ENCODE data around the gene RPL31. TPM values are rescaled to one million over a fixed set of nuclear protein-coding genes. Genes with fewer than 3 reads are reported as not detected.

Gene RPL31
- total RNA-seq, 1 donor from 2014 or later = 1,122 TPM

- Histone ChIP-seq H3K4me3 (no peak overlapping the region), H3K4me1 (peaks cover 34% of the 10 kb centered on the region), H3K9me3 (no peaks in the 10 kb centered on the region), H3K36me3 (peaks cover 0 to 47% of the 10 kb centered on the region in 2 donors), H3K27me3 (no peaks in the 10 kb centered on the region), H3K27ac (no peak overlapping the region)
- intact Hi-C loops (cut with DNase I) = no loop called here
- TF ChIP-seq POLR2A (IDR thresholded peaks at IDR 0.05) (no peak), CTCF (IDR thresholded peaks at IDR 0.05) (no peak), POLR2AphosphoS5 (IDR thresholded peaks at IDR 0.05; ENCODE audit: insufficient read depth in 1 of 2, low read depth in 1 of 2) (no peak)
- DNase-seq (ENCODE audit: extremely low spot score in 2 of 2) = peak in 1 of 2 donors; percentile 64
These were observed 2.7 kb downstream of the RPL31 start for GRCh38 chr2:101004620-101005325.

- H3K36me3 ChIP-seq = peaks cover 0 to 60% of the 10 kb centered on the region in 2 donors
These were observed 4.1 kb downstream of the RPL31 start for GRCh38 chr2:101006065-101006715.

GRCh38 chr2:101007415-101008345 is 5.6 kb downstream of the RPL31 start:
- Histone ChIP-seq H3K27me3 (no peaks in the 10 kb centered on the region), H3K9me3 (no peaks in the 10 kb centered on the region), H3K4me1 (peaks cover 28% of the 10 kb centered on the region), H3K36me3 (peaks cover 0 to 62% of the 10 kb centered on the region in 2 donors), H3K4me3 (no peak overlapping the region), H3K27ac (no peak overlapping the region)
- intact Hi-C loops (cut with DNase I) = no loop called here
- DNase-seq (ENCODE audit: extremely low spot score in 2 of 2) = peak in 1 of 2 donors; percentile 83
- TF ChIP-seq POLR2A (IDR thresholded peaks at IDR 0.05) (no peak), POLR2AphosphoS5 (IDR thresholded peaks at IDR 0.05; ENCODE audit: insufficient read depth in 1 of 2, low read depth in 1 of 2) (no peak), CTCF (IDR thresholded peaks at IDR 0.05) (no peak)

More at GRCh38 chr2:101006065-101006715, 4.1 kb downstream of the RPL31 start:
- DNase-seq (ENCODE audit: extremely low spot score in 2 of 2) = no peak
- H3K27me3 ChIP-seq = no peaks in the 10 kb centered on the region
- no peaks in the 10 kb centered on the region for H3K9me3 ChIP-seq
- intact Hi-C loops (cut with DNase I) = no loop called here
- no peak overlapping the region for H3K4me3 ChIP-seq
- H3K4me1 ChIP-seq = peaks cover 34% of the 10 kb centered on the region
- H3K27ac ChIP-seq = no peak overlapping the region
- TF ChIP-seq POLR2A (IDR thresholded peaks at IDR 0.05) (no peak), CTCF (IDR thresholded peaks at IDR 0.05) (no peak), POLR2AphosphoS5 (IDR thresholded peaks at IDR 0.05; ENCODE audit: insufficient read depth in 1 of 2, low read depth in 1 of 2) (no peak)

GRCh38 chr2:101011152-101011551 is 9.1 kb downstream of the RPL31 start:
- no peak for TF ChIP-seq POLR2AphosphoS5 (IDR thresholded peaks at IDR 0.05; ENCODE audit: insufficient read depth in 1 of 2, low read depth in 1 of 2)
- no peak for TF ChIP-seq POLR2A (IDR thresholded peaks at IDR 0.05)
- no peak for TF ChIP-seq CTCF (IDR thresholded peaks at IDR 0.05)
- Histone ChIP-seq H3K4me1 (no peaks in the 10 kb centered on the region), H3K27ac (no peak overlapping the region), H3K4me3 (no peak overlapping the region), H3K27me3 (no peaks in the 10 kb centered on the region), H3K36me3 (peaks cover 0 to 43% of the 10 kb centered on the region in 2 donors), H3K9me3 (no peaks in the 10 kb centered on the region)
- intact Hi-C loops (cut with DNase I) = loop anchor here (2.0 kb wide), 1 partner anchor 140 kb away; the partner anchor contains the start of gene TBC1D8
- DNase-seq (ENCODE audit: extremely low spot score in 2 of 2) = peak in 1 of 2 donors; percentile 76
